ENCODE data around the gene FARP1.

- TF ChIP-seq EP300 (IDR thresholded peaks at IDR 0.05; ENCODE audit: borderline replicate concordance) (no peak), REST (IDR thresholded peaks at IDR 0.05; ENCODE audit: low read depth) (no peak; the same call in 1 of the 2 replicates), RAD21 (IDR thresholded peaks at IDR 0.05; ENCODE audit: low read depth) (no peak), MAX (IDR thresholded peaks at IDR 0.05) (no peak), NFIC (IDR thresholded peaks at IDR 0.05) (no peak), CEBPB (IDR thresholded peaks at IDR 0.05) (no peak), TAF1 (IDR thresholded peaks at IDR 0.05; ENCODE audit: low read depth) (no peak), FOXM1 (IDR thresholded peaks at IDR 0.05; ENCODE audit: borderline replicate concordance, low read depth) (no peak)
- TF ChIP-seq, protein P1, sequence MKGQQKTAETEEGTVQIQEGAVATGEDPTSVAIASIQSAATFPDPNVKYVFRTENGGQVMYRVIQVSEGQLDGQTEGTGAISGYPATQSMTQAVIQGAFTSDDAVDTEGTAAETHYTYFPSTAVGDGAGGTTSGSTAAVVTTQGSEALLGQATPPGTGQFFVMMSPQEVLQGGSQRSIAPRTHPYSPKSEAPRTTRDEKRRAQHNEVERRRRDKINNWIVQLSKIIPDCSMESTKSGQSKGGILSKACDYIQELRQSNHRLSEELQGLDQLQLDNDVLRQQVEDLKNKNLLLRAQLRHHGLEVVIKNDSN (IDR thresholded peaks at IDR 0.05), result no peak
Observed at GRCh38 chr13:98299235-98299965, 156.5 kb downstream of the FARP1 start.
